Fibroblast of skin of right biceps (primary cell): ENCODE measurements around the gene SNX19.
A peak's percentile ranks its signal among the peaks of the same experiment; 100 is the strongest.
"Not testable (repeated sequence)": the region's sequence is repeated elsewhere in the genome, so short reads cannot be mapped to it uniquely, and the experiment has no call there.

Experiments used
- DNase-seq: peaks from one replicate; pipeline ENCODE4 v3.0.0-alpha.2; 2013

The SNX19 gene

GRCh38 chr11:130872102-130872501, 44.2 kb downstream of the SNX19 start:
- DNase-seq: no peak

- DNase-seq: no peak
These were observed 44.7 kb downstream of the SNX19 start for GRCh38 chr11:130871616-130872015.

GRCh38 chr11:130868721-130869390, 47.4 kb downstream of the SNX19 start:
- DNase-seq: no peak

GRCh38 chr11:130868086-130868710, 48.1 kb downstream of the SNX19 start:
- no peak for DNase-seq

GRCh38 chr11:130866831-130867230, 49.4 kb downstream of the SNX19 start:
- no peak for DNase-seq

GRCh38 chr11:130865774-130866114, 50.5 kb downstream of the SNX19 start:
- DNase-seq: no peak

GRCh38 chr11:130865091-130865773, 51.0 kb downstream of the SNX19 start:
- DNase-seq: peak; percentile 22

GRCh38 chr11:130861902-130862860, 54.1 kb downstream of the SNX19 start:
- DNase-seq: peak; percentile 86

GRCh38 chr11:130861283-130861682, 55.0 kb downstream of the SNX19 start:
- DNase-seq: no peak

GRCh38 chr11:130859886-130860285, 56.4 kb downstream of the SNX19 start:
- DNase-seq: no peak

GRCh38 chr11:130858215-130858614, 58.1 kb downstream of the SNX19 start:
- DNase-seq: no peak

- not testable (repeated sequence) for DNase-seq
These were observed 60.6 kb downstream of the SNX19 start for GRCh38 chr11:130855707-130856106.

- no peak for DNase-seq
These were observed 61.8 kb downstream of the SNX19 start for GRCh38 chr11:130854483-130854882.

GRCh38 chr11:130852589-130852988, 63.7 kb downstream of the SNX19 start:
- no peak for DNase-seq

GRCh38 chr11:130850185-130850944, 65.9 kb downstream of the SNX19 start:
- DNase-seq: no peak

GRCh38 chr11:130849215-130849568, 67.1 kb downstream of the SNX19 start:
- peak; percentile 85 for DNase-seq

GRCh38 chr11:130848361-130849214, 67.7 kb downstream of the SNX19 start:
- DNase-seq: no peak

- DNase-seq: peak; percentile 94
These were observed 68.8 kb downstream of the SNX19 start for GRCh38 chr11:130847517-130847916.

- DNase-seq: peak; percentile 34
These were observed 69.7 kb downstream of the SNX19 start for GRCh38 chr11:130846606-130847005.

- DNase-seq: no peak
These were observed 74.3 kb downstream of the SNX19 start for GRCh38 chr11:130842001-130842400.

- DNase-seq: peak; percentile 30
These were observed 75.6 kb downstream of the SNX19 start for GRCh38 chr11:130840679-130841078.
